PC-3 (cell line): Measurements from ENCODE around the gene TPGS2. TPM values are rescaled to one million over a fixed set of nuclear protein-coding genes. Genes with fewer than 3 reads are reported as not detected.

Source experiments
- ATAC-seq: fragments of 200-7000 bp; cut with Tn5 transposase; 2 replicates; pipeline ENCODE4 v1.9.1; 2020; ENCODE audit warnings: mild to moderate bottlenecking, moderate library complexity
- BruUV-seq: library from RNA; stranded (reverse); fragments of 400-500 nt; replicated peaks from 2 replicates; lab custom pipeline; 2021; lab: Mats Ljungman, UMichigan
- CTCF ChIA-PET: fragments of 300-600 bp; sonication (Branson Sonifier 250); formaldehyde crosslinking; loops from one replicate; lab custom pipeline; 2022; ENCODE audit warnings: antibody characterized with exemption; lab: Charles Lee
- POLR2A ChIA-PET: fragments of 300-600 bp; sonication (Branson Sonifier 250); formaldehyde crosslinking; loops from one replicate; lab custom pipeline; 2022; ENCODE audit warnings: antibody characterized with exemption; ENCODE audit not compliant: unreplicated experiment; lab: Charles Lee
- DNase-seq: peaks from one replicate; pipeline ENCODE4 v3.0.0-alpha.2; 2015
- H2AFZ ChIP-seq: fragments of 300-600 bp; sonication (generic); 2 replicates; pipeline ENCODE4 v1.6.0; 2016; ENCODE audit warnings: antibody characterized with exemption, low read length
- H3F3A ChIP-seq: fragments of 300-600 bp; sonication (generic); one replicate; pipeline ENCODE4 v1.6.0; 2017; ENCODE audit warnings: antibody characterized with exemption, low read length, control low read depth, mild to moderate bottlenecking; ENCODE audit not compliant: unreplicated experiment
- H3K27ac ChIP-seq: fragments of 300-600 bp; sonication (generic); 2 replicates; pipeline ENCODE4 v1.5.1; 2016; ENCODE audit warnings: mild to moderate bottlenecking, low read length
- H3K27me3 ChIP-seq: fragments of 300-600 bp; sonication (generic); 2 replicates; pipeline ENCODE4 v1.6.1; 2016; ENCODE audit warnings: low read length, mixed read lengths
- H3K36me3 ChIP-seq: fragments of 300-600 bp; sonication (generic); 2 replicates; pipeline ENCODE4 v1.6.1; 2016; ENCODE audit warnings: low read depth, mixed run types, low read length, mixed read lengths
- H3K4me1 ChIP-seq: fragments of 300-600 bp; sonication (generic); 2 replicates; pipeline ENCODE4 v1.5.1; 2016; ENCODE audit warnings: low read length; ENCODE audit not compliant: insufficient read depth
- H3K4me2 ChIP-seq: fragments of 300-600 bp; sonication (generic); 2 replicates; pipeline ENCODE4 v1.6.0; 2016; ENCODE audit warnings: low read length
- H3K4me3 ChIP-seq: fragments of 300-600 bp; sonication (generic); 2 replicates; pipeline ENCODE4 v1.5.1; 2016; ENCODE audit warnings: mild to moderate bottlenecking, low read length, mixed read lengths
- H3K79me2 ChIP-seq: fragments of 300-600 bp; sonication (generic); 2 replicates; pipeline ENCODE4 v1.6.1; 2017; ENCODE audit warnings: low read length, mixed read lengths
- H3K9ac ChIP-seq: fragments of 300-600 bp; sonication (generic); 2 replicates; pipeline ENCODE4 v1.6.0; 2016; ENCODE audit warnings: mild to moderate bottlenecking, low read length
- H3K9me2 ChIP-seq: fragments of 300-600 bp; sonication (generic); replicated peaks from 2 replicates; pipeline ENCODE4 v1.6.1; 2016; ENCODE audit warnings: mixed run types, low read length, mixed read lengths
- H3K9me3 ChIP-seq: fragments of 300-600 bp; sonication (generic); 2 replicates; pipeline ENCODE4 v1.6.1; 2016; ENCODE audit warnings: low read length, mixed read lengths
- H4K20me1 ChIP-seq: fragments of 300-600 bp; sonication (generic); 2 replicates; pipeline ENCODE4 v1.6.1; 2016; ENCODE audit warnings: low read length, mixed read lengths
- CTCF ChIP-seq: fragments of 300-600 bp; sonication (generic); conservative IDR thresholded peaks from 2 replicates; pipeline ENCODE4 v1.5.1; 2017; ENCODE audit warnings: antibody characterized with exemption, low read depth, mild to moderate bottlenecking, low read length
- EZH2 ChIP-seq: fragments of 300-600 bp; sonication (generic); IDR thresholded peaks from one replicate; pipeline ENCODE4 v1.6.1; 2017; ENCODE audit warnings: antibody characterized with exemption, mild to moderate bottlenecking, low read length; ENCODE audit not compliant: unreplicated experiment
- EZH2phosphoT487 ChIP-seq: fragments of 300-600 bp; sonication (generic); IDR thresholded peaks from 2 replicates; pipeline ENCODE4 v1.6.1; 2018; ENCODE audit warnings: mild to moderate bottlenecking, antibody characterized with exemption, low read length, borderline replicate concordance
- intact Hi-C: fragments of 100-400 bp; cut with micrococcal nuclease; formaldehyde crosslinking; loops from 2 replicates; pipeline ENCODE4 v1.9.0; 2023
- total RNA-seq: library from RNA; depleted of rRNA; stranded (reverse); fragments of >200 nt; gene quantifications from 2 replicates; pipeline ENCODE4 v1.2.3, GENCODE V29; 2014

The TPGS2 gene
- total RNA-seq, 1 experiment from 2014 or later, result 44.9 TPM

DNA sequence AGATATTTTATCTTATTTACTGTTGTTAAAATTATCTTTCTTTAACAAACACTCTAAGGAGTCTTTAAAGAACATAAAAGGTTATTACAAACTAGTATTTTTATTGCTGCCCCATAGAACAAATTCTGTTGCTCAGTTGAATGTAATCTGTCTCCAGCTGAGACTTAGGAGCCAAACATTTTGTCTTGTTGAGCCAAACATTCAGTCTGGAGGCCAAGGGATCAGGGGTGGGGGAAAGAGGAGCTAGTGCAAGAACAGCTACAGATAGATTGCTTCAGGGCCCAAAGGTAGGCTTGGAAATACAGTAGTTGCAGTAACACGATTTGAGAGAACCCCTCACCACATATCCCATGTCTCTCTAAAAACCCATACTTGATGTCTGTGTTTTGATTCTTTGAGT, 51.2 kb downstream of the TPGS2 start:
- ATAC-seq, result no peak
- Histone ChIP-seq H3K4me2 (no peak overlapping the region), H3K36me3 (no peaks in the 10 kb centered on the region), H3K27me3 (no peaks in the 10 kb centered on the region), H3K4me1 (no peaks in the 10 kb centered on the region), H3K9me3 (no peaks in the 10 kb centered on the region), H4K20me1 (no peaks in the 10 kb centered on the region), H3K4me3 (no peak overlapping the region), H3K27ac (no peak overlapping the region), H2AFZ (no peak overlapping the region), H3K9me2 (no peaks in the 10 kb centered on the region), H3K79me2 (no peaks in the 10 kb centered on the region), H3K9ac (no peak overlapping the region), H3F3A (no peaks in the 10 kb centered on the region)
- POLR2A ChIA-PET, result no interaction called here
- TF ChIP-seq CTCF (no peak), EZH2 (no peak), EZH2phosphoT487 (no peak)
- no TSS peak for BruUV-seq
- intact Hi-C loops, result no loop called here
- no peak for DNase-seq
- CTCF ChIA-PET, result no interaction called here

- DNase-seq (no peak), ATAC-seq (no peak)
- H3K27me3 ChIP-seq, result no peaks in the 10 kb centered on the region
- H3K4me1 ChIP-seq, result no peaks in the 10 kb centered on the region
- TF ChIP-seq EZH2 (no peak), EZH2phosphoT487 (no peak), CTCF (no peak)
- H3K4me2 ChIP-seq, result no peak overlapping the region
- no peak overlapping the region for H3K27ac ChIP-seq
- no peak overlapping the region for H2AFZ ChIP-seq
- H3K4me3 ChIP-seq, result no peak overlapping the region
- POLR2A ChIA-PET, result no interaction called here
- no peak overlapping the region for H3K9ac ChIP-seq
- CTCF ChIA-PET, result no interaction called here
- H3K9me2 ChIP-seq, result no peaks in the 10 kb centered on the region
- intact Hi-C loops, result no loop called here
- no peaks in the 10 kb centered on the region for H3F3A ChIP-seq
- no peaks in the 10 kb centered on the region for H3K36me3 ChIP-seq
- no peaks in the 10 kb centered on the region for H4K20me1 ChIP-seq
- H3K79me2 ChIP-seq, result no peaks in the 10 kb centered on the region
- BruUV-seq, result no TSS peak
- no peaks in the 10 kb centered on the region for H3K9me3 ChIP-seq
Measured at GRCh38 chr18:36776650-36777049, 52.2 kb downstream of the TPGS2 start.

DNA sequence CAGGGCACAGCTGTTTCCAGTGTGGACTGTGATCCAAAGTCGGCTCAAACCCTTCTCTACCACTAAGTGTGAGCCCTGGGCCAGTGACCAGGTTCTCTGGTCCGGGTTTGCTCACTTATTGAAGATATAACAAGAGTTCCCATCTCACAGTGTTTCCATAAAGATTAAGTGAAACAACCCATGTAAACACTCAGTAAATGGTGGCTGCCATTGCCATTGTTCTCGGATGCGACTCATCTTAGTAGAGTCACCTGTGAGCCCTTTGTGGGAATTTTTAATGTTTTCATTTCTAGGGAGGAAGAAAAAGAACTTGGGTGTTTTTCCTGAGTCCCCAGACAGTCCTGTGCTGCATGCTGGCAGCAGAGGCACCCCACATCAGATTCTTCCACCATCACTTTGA, 53.4 kb downstream of the TPGS2 start:
- Histone ChIP-seq H3K79me2 (no peaks in the 10 kb centered on the region), H3K4me1 (no peaks in the 10 kb centered on the region), H3K36me3 (no peaks in the 10 kb centered on the region), H3K27me3 (no peaks in the 10 kb centered on the region), H3K4me2 (no peak overlapping the region), H3K9me2 (no peaks in the 10 kb centered on the region), H3K9me3 (no peaks in the 10 kb centered on the region), H4K20me1 (no peaks in the 10 kb centered on the region), H3F3A (no peaks in the 10 kb centered on the region), H3K4me3 (no peak overlapping the region), H3K27ac (no peak overlapping the region), H3K9ac (no peak overlapping the region), H2AFZ (no peak overlapping the region)
- ATAC-seq (no peak; the same call in 1 of the 2 replicates), DNase-seq (peak; percentile 9)
- intact Hi-C loops, result no loop called here
- TF ChIP-seq EZH2phosphoT487 (no peak), EZH2 (no peak), CTCF (no peak)
- CTCF ChIA-PET, result no interaction called here
- POLR2A ChIA-PET, result no interaction called here
- no TSS peak for BruUV-seq
